AML-193 (cell line): ENCODE measurements around the gene ZDHHC11.
"Not testable (repeated sequence)": the region's sequence is repeated elsewhere in the genome, so short reads cannot be mapped to it uniquely, and the experiment has no call there.

ENCODE experiments used
- DNase-seq, 2 experiments: peaks; one replicate each; lab custom pipeline; 2025; lab: John Stamatoyannopoulos, UW

Gene ZDHHC11

DNA sequence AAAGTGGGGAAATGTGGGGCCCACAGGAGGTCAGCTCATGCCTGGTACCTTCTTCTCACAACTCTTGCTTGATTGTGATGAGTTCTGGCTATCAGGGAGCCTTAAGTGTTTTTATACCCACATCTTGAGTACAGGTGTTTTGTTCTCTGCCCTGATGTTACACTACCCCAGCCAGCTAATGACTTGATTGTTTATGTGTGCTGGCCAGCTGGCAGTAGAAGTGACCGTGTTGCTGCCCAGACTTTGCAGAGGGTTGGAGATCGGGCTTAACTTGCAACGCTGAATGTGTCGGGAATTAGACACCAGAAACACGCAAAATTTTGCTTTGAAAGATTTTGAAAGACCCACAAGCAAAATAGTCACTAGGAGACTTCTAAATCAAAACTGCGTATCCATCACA is 49.3 kb downstream of the ZDHHC11 start:
- DNase-seq: no peak

DNA sequence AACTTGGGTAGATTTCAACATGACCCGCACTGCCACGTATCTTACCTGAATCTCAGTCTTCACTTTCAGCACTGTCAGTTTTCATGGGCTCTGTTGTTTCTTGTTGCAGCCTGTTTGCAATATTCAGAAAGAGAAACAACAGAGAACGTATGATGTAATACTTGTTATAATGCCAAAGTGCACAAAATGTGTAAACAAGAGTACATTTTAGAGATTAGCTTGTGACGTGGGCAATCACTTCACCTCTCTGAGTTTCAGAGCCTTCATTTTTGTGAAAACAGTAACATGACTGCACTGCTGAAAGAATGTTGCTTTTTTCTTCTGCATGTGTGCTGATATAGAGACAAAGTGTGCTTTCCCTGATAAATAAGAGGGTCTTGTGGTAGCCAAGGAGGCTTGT is 49.7 kb downstream of the ZDHHC11 start:
- DNase-seq: not testable (repeated sequence)

DNA sequence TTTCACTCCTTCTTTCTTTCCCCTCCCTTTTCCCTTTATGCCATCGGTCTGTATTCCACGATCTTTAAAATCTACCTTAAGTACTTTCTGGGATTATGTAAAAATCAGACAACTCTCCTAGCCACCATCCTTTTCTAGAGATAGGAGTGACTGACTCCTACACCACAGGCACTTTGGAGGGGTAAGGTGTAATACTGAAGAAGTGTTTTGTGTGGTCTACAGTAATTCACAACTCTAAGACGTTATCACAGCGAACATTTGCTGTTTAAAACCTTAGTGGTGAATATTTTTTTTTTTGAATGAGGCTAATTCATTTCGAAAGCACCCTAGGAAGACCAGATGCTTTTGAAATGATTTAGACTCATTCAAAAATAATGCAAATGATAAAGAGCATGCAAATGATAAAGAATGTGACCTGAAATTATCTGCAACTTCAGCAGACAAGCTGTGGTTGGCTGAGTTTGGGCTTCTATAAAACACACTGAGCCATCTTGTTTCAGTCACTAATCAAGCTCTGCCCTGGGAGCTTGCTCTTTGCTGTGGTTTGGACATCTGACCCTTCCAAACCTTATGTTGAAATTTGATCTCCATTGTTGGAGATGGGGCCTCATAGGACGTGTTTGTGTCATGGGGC is 52.2 kb downstream of the ZDHHC11 start:
- not testable (repeated sequence) for DNase-seq

- not testable (repeated sequence) for DNase-seq
These were observed 52.8 kb downstream of the ZDHHC11 start for GRCh38 chr5:797986-798385.

GRCh38 chr5:795873-796272 is 54.9 kb downstream of the ZDHHC11 start:
- DNase-seq: not testable (repeated sequence)

GRCh38 chr5:794948-795347 is 55.8 kb downstream of the ZDHHC11 start:
- not testable (repeated sequence) for DNase-seq

GRCh38 chr5:788703-789102 is 62.1 kb downstream of the ZDHHC11 start:
- not testable (repeated sequence) for DNase-seq

DNA sequence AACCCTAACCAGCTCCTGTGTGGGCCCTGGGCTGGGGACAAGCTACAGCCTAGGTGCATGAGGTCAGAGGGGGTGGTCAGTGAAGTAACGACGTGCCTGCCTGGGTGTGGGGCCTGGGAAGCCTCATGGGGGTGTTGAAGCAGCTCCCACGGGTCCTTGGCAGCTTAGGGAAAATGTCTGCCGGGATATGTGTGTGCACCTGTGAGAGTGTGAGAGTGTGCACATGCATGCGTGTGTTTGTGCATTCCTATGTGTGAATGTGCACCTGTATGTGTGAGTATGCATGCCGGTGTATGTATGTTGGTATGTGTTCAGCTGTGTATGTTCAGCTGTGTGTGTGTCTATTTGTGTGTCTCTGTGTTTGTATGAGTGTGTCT is 62.9 kb downstream of the ZDHHC11 start:
- DNase-seq: not testable (repeated sequence)

- DNase-seq: not testable (repeated sequence)
These were observed 63.4 kb downstream of the ZDHHC11 start for GRCh38 chr5:787224-787856.

DNA sequence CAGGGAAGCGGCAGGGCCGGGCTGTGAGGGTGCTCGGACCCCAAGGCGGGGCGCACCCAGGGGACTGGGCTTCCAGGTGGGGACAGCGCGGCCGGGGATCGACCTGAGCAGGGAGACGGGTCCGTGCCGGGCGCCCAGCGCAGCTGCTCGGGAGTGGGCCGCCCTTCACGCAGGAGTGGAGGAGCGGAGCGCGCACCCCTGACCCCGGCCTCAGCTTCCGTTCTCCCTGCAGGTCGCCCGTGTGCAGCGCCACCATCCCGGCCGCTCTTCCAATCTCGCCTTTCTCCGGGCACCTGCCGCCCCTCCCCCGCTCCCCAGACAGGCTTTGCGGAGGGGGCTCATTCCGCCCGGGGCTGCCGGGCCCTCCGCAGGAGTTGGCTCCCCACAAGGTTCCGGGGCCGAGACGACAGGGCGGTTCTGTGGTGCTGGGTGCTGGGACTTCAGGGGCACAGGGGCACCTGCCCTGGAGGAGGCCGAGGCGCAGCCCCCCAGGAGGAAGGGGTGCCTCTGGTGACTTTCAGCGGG is 65.5 kb downstream of the ZDHHC11 start:
- not testable (repeated sequence) for DNase-seq

- DNase-seq: not testable (repeated sequence)
These were observed 66.2 kb downstream of the ZDHHC11 start, which contains the start of gene ZDHHC11B for GRCh38 chr5:784428-785177. Gene ZDHHC11B, minus strand, starts transcription at chr5:784729. Its CDS starts 17,810 bp downstream, at chr5:766919.

GRCh38 chr5:783881-784427 is 66.8 kb downstream of the ZDHHC11 start:
- DNase-seq: not testable (repeated sequence)

DNA sequence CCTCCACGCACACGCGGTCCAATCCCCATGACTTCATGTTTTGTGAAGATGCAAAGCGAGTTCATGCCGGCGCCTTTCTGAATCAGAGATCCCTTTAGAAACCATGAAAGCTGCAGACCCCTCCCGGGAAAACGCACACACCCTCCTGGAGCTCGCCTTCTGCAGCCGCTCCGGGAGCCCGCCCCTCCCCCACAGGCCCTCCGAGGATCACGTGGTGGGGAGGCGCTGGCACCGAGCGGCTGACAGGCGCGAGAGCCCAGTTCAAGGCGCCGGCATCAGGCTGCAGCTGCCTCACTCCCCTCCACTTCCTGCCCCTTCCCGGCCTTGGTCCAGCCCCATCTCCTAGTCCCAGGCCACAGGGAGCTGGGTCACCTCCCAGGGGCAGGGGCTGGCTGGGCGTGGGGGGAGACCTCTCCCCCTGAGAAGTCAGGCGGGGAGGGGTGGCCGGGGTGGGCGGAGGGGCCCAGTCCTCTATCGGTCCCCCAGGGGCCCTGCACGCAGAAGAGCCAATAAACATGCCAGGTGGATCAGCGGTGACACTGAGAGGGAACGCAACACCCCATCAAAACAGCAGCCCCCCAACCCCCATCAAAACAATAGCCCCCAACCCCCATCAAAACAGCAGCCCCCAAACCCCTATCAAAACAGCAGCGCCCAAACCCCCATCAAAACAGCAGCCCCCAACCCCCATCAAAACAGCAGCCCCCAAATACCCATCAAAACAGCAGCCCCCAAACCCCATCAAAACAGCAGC is 67.6 kb downstream of the ZDHHC11 start:
- not testable (repeated sequence) for DNase-seq

DNA sequence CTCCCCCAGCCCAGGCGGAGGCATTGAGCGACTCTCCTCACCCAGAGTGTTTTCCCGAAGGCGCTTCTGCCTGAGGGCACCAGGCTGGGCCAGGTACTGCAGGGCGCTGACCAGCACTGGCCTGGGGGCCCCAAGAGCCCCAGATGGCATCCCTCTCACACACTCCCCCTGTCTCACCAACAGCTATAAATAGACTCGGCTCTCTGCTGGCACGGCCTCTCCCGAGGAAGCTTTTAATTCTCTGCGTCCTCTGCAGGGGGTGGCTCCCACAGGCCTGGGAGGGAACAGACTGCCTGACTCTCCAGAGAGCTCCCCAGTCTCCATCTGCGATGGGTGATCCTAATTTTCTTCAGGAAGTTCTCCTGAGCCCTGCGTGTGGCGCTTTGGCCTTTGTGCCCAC is 68.4 kb downstream of the ZDHHC11 start:
- not testable (repeated sequence) for DNase-seq

DNA sequence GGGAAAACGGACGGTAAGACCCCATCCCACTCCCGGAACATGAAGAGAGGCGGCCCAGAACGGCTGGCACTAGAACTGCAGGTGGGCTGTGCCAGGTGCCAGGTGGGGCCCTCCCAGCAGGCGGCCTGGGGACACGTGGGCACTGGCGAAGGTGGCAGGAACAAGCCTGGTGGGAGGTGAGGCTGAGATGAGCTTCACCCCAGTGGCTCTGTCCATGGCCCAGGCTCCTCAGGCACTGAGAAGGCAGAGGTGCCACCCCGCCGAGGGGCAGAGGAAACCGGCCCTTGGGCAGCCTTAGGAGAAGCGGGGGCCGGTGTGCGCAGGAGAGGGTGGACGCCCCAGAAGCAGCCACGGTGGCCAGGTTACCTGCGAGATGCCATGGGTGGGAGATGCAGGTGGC is 70.2 kb downstream of the ZDHHC11 start:
- DNase-seq: not testable (repeated sequence)

GRCh38 chr5:778967-779366 is 71.8 kb downstream of the ZDHHC11 start:
- not testable (repeated sequence) for DNase-seq

- DNase-seq: not testable (repeated sequence)
These were observed 72.4 kb downstream of the ZDHHC11 start for GRCh38 chr5:778421-778820.

DNA sequence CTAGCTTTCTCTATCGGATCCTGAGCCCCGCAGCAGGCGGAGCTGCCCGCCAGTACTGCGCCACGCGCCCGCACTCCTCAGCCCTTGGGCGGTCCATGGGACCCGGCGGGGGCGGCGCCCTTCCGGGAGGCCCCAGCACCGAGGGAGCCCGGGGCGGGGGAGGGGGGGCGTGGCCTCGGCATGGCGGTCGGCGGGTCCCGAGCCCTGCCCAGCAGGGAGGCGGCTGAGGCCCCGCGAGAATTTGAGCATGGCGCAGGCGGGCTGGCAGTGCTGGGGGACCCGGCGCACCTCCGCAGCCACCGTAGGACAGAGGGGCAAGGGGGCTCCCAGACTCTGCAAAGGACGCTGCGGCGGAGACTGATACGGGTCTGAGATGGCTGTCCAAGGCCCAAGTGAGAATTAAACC is 73.0 kb downstream of the ZDHHC11 start:
- no peak for DNase-seq

DNA sequence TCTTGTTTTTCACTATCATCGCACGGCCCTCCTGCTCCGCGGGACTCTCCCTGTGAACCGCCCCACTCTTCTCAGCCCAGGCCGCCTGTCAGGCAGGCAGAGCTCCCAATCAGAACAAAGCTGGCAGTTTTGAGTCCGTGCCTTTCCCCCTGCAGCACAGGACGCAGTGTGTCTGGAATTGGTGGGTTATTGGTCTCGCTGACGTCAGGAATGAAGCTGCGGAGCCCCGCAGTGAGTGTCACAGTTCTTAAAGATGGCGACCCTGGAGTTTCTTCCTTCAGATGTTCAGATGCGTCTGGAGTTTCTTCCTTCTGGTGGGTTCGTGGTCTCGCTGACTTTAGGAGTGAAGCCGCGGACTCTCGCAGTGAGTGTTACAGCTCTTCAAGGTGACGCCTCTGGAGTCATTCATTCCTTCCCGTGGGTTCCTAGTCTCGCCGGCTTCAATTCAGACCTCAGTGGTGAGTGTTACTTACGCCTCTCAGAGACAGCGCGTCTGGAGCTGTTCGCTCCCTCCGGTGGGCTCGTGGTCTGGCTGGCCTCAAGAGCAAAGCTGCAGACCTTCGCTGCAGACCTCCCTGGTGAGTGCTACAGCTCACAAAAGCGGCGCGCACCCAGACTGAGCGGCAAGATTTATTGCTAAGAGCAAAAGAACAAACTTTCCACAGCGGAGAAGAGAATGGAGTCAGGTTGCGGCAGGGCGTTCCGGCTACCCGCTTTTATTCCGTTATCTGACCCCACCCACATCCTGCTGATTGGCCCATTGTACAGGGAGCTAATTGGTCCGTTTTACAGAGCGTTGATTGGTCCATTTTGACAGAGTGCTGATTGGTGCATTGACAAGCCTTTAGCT is 73.7 kb downstream of the ZDHHC11 start:
- DNase-seq: no peak
